HCT116 (cell line): ENCODE results near the gene FREM1. TPM values are rescaled to one million over a fixed set of nuclear protein-coding genes. Genes with fewer than 3 reads are reported as not detected.

ENCODE experiments used
- ATAC-seq: fragments of 200-7000 bp; cut with Tn5 transposase; 2 replicates; pipeline ENCODE4 v1.9.1; 2020; ENCODE audit warnings: mild to moderate bottlenecking, moderate library complexity
- BruUV-seq: library from RNA; stranded (reverse); fragments of 400-500 nt; replicated peaks from 2 replicates; lab custom pipeline; 2021; lab: Mats Ljungman, UMichigan
- CTCF ChIA-PET: fragments of 300-600 bp; sonication (Branson Sonifier 250); formaldehyde crosslinking; loops from one replicate; lab custom pipeline; 2021; ENCODE audit warnings: antibody characterized with exemption; lab: Charles Lee
- POLR2A ChIA-PET: fragments of 300-600, 350-600 bp; sonication (Branson Sonifier 250); formaldehyde crosslinking; loops from one replicate; lab custom pipeline; 2021; ENCODE audit warnings: antibody characterized with exemption; lab: Charles Lee
- RAD21 ChIA-PET, 2 experiments: fragments of 300-600 bp; sonication (Branson Sonifier 250); formaldehyde crosslinking; loops; one replicate each; lab custom pipeline; 2023; ENCODE audit warnings: low total read pairs in 2 of 2; ENCODE audit not compliant: uncharacterized antibody in 2 of 2, unreplicated experiment in 2 of 2, low non-redundant PET in 1 of 2; lab: Charles Lee
- DNase-seq: peaks from one replicate; pipeline ENCODE4 v3.0.0-alpha.2; 2010; ENCODE audit warnings: low read depth, low spot score
- H2AFZ ChIP-seq: fragments of 200-600 bp; shearing (Covaris generic), sonication (generic); 2 replicates; pipeline ENCODE4 v1.6.1; 2017; ENCODE audit warnings: low read depth, mixed run types, mixed read lengths, antibody characterized with exemption, low read length; ENCODE audit not compliant: poor library complexity, severe bottlenecking
- H3K27ac ChIP-seq: 2 replicates; pipeline ENCODE4 v1.5.1; 2012; ENCODE audit warnings: low read depth, low read length
- H3K27me3 ChIP-seq: fragments of 200-600 bp; sonication (generic); 2 replicates; pipeline ENCODE4 v1.6.1; 2016; ENCODE audit warnings: mixed run types, low read length, mixed read lengths; ENCODE audit not compliant: insufficient read depth
- H3K36me3 ChIP-seq, 2 experiments: fragments of 200-500 bp in 1 of 2; fragments of 200-600 bp in 1 of 2; sonication (Bioruptor generic) in 1 of 2; sonication (generic) in 1 of 2; 2 replicates each; pipeline versions ENCODE4 v1.5.1 to v1.6.1; 2014 to 2016; ENCODE audit warnings: low read length in 2 of 2, inconsistent platforms in 1 of 2, mixed read lengths in 1 of 2, mixed run types in 1 of 2; ENCODE audit not compliant: insufficient read depth in 2 of 2, control insufficient read depth in 1 of 2
- H3K4me1 ChIP-seq, 2 experiments: fragments of 200-600 bp in 1 of 2; sonication (generic) in 1 of 2; 2 replicates each; pipeline versions ENCODE4 v1.5.1 to v1.6.1; 2012 to 2017; ENCODE audit warnings: low read length in 2 of 2, inconsistent platforms in 1 of 2, mild to moderate bottlenecking in 1 of 2, mixed read lengths in 1 of 2, mixed run types in 1 of 2, moderate library complexity in 1 of 2; ENCODE audit not compliant: insufficient read depth in 2 of 2, control insufficient read depth in 1 of 2
- H3K4me2 ChIP-seq: fragments of 200-600 bp; sonication (generic); 2 replicates; pipeline ENCODE4 v1.6.1; 2017; ENCODE audit warnings: mixed run types, low read length, mixed read lengths
- H3K4me3 ChIP-seq, 2 experiments: fragments of 200-600 bp in 1 of 2; sonication (generic) in 1 of 2; replicated peaks in 1 of 2; 2 replicates each; pipeline ENCODE4 v1.5.1; 2011 to 2016; ENCODE audit warnings: low read length in 2 of 2, control low read depth in 1 of 2, low read depth in 1 of 2, mild to moderate bottlenecking in 1 of 2, mixed read lengths in 1 of 2, mixed run types in 1 of 2
- H3K79me2 ChIP-seq: fragments of 200-600 bp; sonication (generic); 2 replicates; pipeline ENCODE4 v1.6.1; 2017; ENCODE audit warnings: mild to moderate bottlenecking, mixed run types, low read length, moderate library complexity, mixed read lengths; ENCODE audit not compliant: insufficient read depth
- H3K9ac ChIP-seq: fragments of 200-600 bp; sonication (generic); 2 replicates; pipeline ENCODE4 v1.6.1; 2016; ENCODE audit warnings: low read length, mixed read lengths
- H3K9me2 ChIP-seq: fragments of 200-600 bp; sonication (generic), shearing (Covaris generic); 2 replicates; pipeline ENCODE4 v1.6.1; 2017; ENCODE audit warnings: mixed run types, mild to moderate bottlenecking, moderate library complexity; ENCODE audit not compliant: insufficient read depth
- H3K9me3 ChIP-seq, 2 experiments: fragments of 200-500 bp in 1 of 2; fragments of 200-600 bp in 1 of 2; sonication (Bioruptor generic) in 1 of 2; sonication (generic) in 1 of 2; 2 replicates each; pipeline ENCODE4 v1.6.1; 2014 to 2017; ENCODE audit warnings: low read length in 2 of 2, mixed read lengths in 2 of 2, inconsistent platforms in 1 of 2, low read depth in 1 of 2, mild to moderate bottlenecking in 1 of 2, mixed run types in 1 of 2, moderate library complexity in 1 of 2; ENCODE audit not compliant: control insufficient read depth in 1 of 2, insufficient read depth in 1 of 2
- H4K20me1 ChIP-seq: fragments of 200-600 bp; sonication (generic), shearing (Covaris generic); 2 replicates; pipeline ENCODE4 v1.6.1; 2017; ENCODE audit warnings: mixed run types, mild to moderate bottlenecking, moderate library complexity; ENCODE audit not compliant: insufficient read depth
- CBX3 ChIP-seq: IDR thresholded peaks from 2 replicates; pipeline ENCODE4 v1.6.1; 2012; ENCODE audit warnings: low read depth
- CEBPB ChIP-seq: IDR thresholded peaks from 2 replicates; pipeline ENCODE4 v1.6.1; 2012; ENCODE audit warnings: low read depth
- EGR1 ChIP-seq: IDR thresholded peaks from 2 replicates; pipeline ENCODE4 v1.6.1; 2012; ENCODE audit warnings: low read depth
- ELF1 ChIP-seq: IDR thresholded peaks from 2 replicates; pipeline ENCODE4 v1.6.1; 2012; ENCODE audit warnings: low read depth, borderline replicate concordance
- EZH2 ChIP-seq: fragments of 200-600 bp; sonication (generic); IDR thresholded peaks from 2 replicates; pipeline ENCODE4 v1.6.1; 2017; ENCODE audit warnings: antibody characterized with exemption, mixed run types
- EZH2phosphoT487 ChIP-seq: fragments of 200-600 bp; IDR thresholded peaks from 2 replicates; pipeline ENCODE4 v1.6.1; 2018; ENCODE audit warnings: antibody characterized with exemption, borderline replicate concordance
- FOSL1 ChIP-seq: IDR thresholded peaks from 2 replicates; pipeline ENCODE4 v1.6.1; 2012; ENCODE audit warnings: low read depth
- POLR2A ChIP-seq: IDR thresholded peaks from 2 replicates; pipeline ENCODE4 v1.7.0; 2011; ENCODE audit warnings: borderline replicate concordance; ENCODE audit not compliant: insufficient read depth, insufficient read length; ENCODE audit errors: extremely low read depth
- POLR2AphosphoS5 ChIP-seq: IDR thresholded peaks from 2 replicates; pipeline ENCODE4 v1.6.1; 2011; ENCODE audit warnings: mild to moderate bottlenecking, low read depth, low read length, moderate library complexity
- RAD21 ChIP-seq: IDR thresholded peaks from 2 replicates; pipeline ENCODE4 v1.6.1; 2012; ENCODE audit warnings: low read depth, mild to moderate bottlenecking
- SP1 ChIP-seq: IDR thresholded peaks from 2 replicates; pipeline ENCODE4 v1.6.1; 2012; ENCODE audit warnings: low read depth
- SRF ChIP-seq: IDR thresholded peaks from 2 replicates; pipeline ENCODE4 v1.6.1; 2012; ENCODE audit warnings: low read depth
- TCF7L2 ChIP-seq: IDR thresholded peaks from 2 replicates; pipeline ENCODE4 v1.7.0; 2011; ENCODE audit warnings: borderline replicate concordance, inconsistent platforms; ENCODE audit not compliant: insufficient read depth, insufficient read length; ENCODE audit errors: extremely low read depth
- YY1 ChIP-seq: IDR thresholded peaks from 2 replicates; pipeline ENCODE4 v1.6.1; 2011; ENCODE audit warnings: low read length, low read depth, moderate library complexity, mild to moderate bottlenecking; ENCODE audit not compliant: insufficient replicate concordance; ENCODE audit errors: extremely low read depth
- ZBTB33 ChIP-seq: IDR thresholded peaks from 2 replicates; pipeline ENCODE4 v1.6.1; 2011; ENCODE audit warnings: mild to moderate bottlenecking, low read length, moderate library complexity; ENCODE audit not compliant: insufficient replicate concordance; ENCODE audit errors: extremely low read depth
- ZFX ChIP-seq: fragments of 450-650 bp; IDR thresholded peaks from 2 replicates; pipeline ENCODE4 v1.6.1; 2017
- intact Hi-C: fragments of 100-400 bp; cut with micrococcal nuclease; formaldehyde crosslinking; loops from 2 replicates; pipeline ENCODE4 v1.10.0; 2022
- total RNA-seq: library from RNA; stranded (reverse); gene quantifications from one replicate; pipeline ENCODE4 v1.2.1, GENCODE V29; 2021; ENCODE audit not compliant: unreplicated experiment
- TF ChIP-seq, protein P1 (sequence below): IDR thresholded peaks from 2 replicates; pipeline ENCODE4 v1.6.1; 2012

FREM1 gene
- total RNA-seq, 1 experiment from 2014 or later, result 0.12 TPM

- Histone ChIP-seq H3K4me1 (no peaks in the 10 kb centered on the region), H2AFZ (no peak overlapping the region), H3K9me3 (no peaks in the 10 kb centered on the region), H3K36me3 (no peaks in the 10 kb centered on the region), H3K4me2 (no peak overlapping the region), H3K79me2 (no peaks in the 10 kb centered on the region), H4K20me1 (no peaks in the 10 kb centered on the region), H3K27me3 (peaks cover 3% of the 10 kb centered on the region), H3K9me2 (no peaks in the 10 kb centered on the region), H3K4me3 (no peak overlapping the region), H3K27ac (no peak overlapping the region), H3K9ac (no peak overlapping the region)
- no TSS peak for BruUV-seq
- ATAC-seq, result no peak
- ChIA-PET POLR2A (no interaction called here), CTCF (no interaction called here), RAD21 (no interaction called here)
- intact Hi-C loops, result no loop called here
- DNase-seq, result no peak
- TF ChIP-seq TCF7L2 (no peak), EZH2 (no peak), RAD21 (no peak)
- TF ChIP-seq, protein P1, sequence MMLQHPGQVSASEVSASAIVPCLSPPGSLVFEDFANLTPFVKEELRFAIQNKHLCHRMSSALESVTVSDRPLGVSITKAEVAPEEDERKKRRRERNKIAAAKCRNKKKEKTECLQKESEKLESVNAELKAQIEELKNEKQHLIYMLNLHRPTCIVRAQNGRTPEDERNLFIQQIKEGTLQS, result no peak
These were observed 26.8 kb downstream of the FREM1 start for GRCh38 chr9:14883310-14883944.

- no peaks in the 10 kb centered on the region for H3K4me1 ChIP-seq
- no peak overlapping the region for H3K9ac ChIP-seq
- no peak for DNase-seq
- no peak for ATAC-seq
- no peaks in the 10 kb centered on the region for H4K20me1 ChIP-seq
- no peaks in the 10 kb centered on the region for H3K79me2 ChIP-seq
- CTCF ChIA-PET, result no interaction called here
- no peak overlapping the region for H2AFZ ChIP-seq
- intact Hi-C loops, result no loop called here
- H3K9me2 ChIP-seq, result no peaks in the 10 kb centered on the region
- no peak overlapping the region for H3K27ac ChIP-seq
- no peaks in the 10 kb centered on the region for H3K9me3 ChIP-seq
- TF ChIP-seq, protein P1, result no peak
- no peak for TF ChIP-seq CEBPB
- TF ChIP-seq EZH2, result no peak
- TF ChIP-seq ELF1, result no peak
- no peak for TF ChIP-seq ZFX
- TF ChIP-seq YY1, result no peak
- no peak for TF ChIP-seq EGR1
- TF ChIP-seq RAD21, result no peak
- no peak for TF ChIP-seq SRF
- no peak for TF ChIP-seq CBX3
- TF ChIP-seq ZBTB33, result no peak
- TF ChIP-seq SP1, result no peak
- TF ChIP-seq POLR2AphosphoS5, result no peak
- no peak for TF ChIP-seq FOSL1
- no peak for TF ChIP-seq POLR2A
- TF ChIP-seq TCF7L2, result no peak
- TF ChIP-seq EZH2phosphoT487, result no peak
- TF ChIP-seq, all 23 proteins: peak for 0
- BruUV-seq, result no TSS peak
- H3K4me2 ChIP-seq, result no peak overlapping the region
- H3K36me3 ChIP-seq, result no peaks in the 10 kb centered on the region
- POLR2A ChIA-PET, result no interaction called here
- H3K4me3 ChIP-seq, result no peak overlapping the region
- peaks cover 10% of the 10 kb centered on the region for H3K27me3 ChIP-seq
- RAD21 ChIA-PET, result no interaction called here
These were observed 28.1 kb downstream of the FREM1 start for GRCh38 chr9:14882090-14882489.
